Left lung (tissue), 10 donors: ENCODE data around the gene ARHGEF17. TPM values are rescaled to one million over a fixed set of nuclear protein-coding genes. Genes with fewer than 3 reads are reported as not detected.

Source experiments
- ATAC-seq: fragments of 200-7000 bp; cut with Tn5 transposase; one replicate; pipeline ENCODE4 v1.9.1; 2020; ENCODE audit warnings: moderate library complexity
- DNase-seq, 4 donors: peaks; one replicate each; pipeline ENCODE4 v3.0.0-alpha.2; 2013 to 2020
- H3K27ac ChIP-seq, 2 donors: fragments of 200-600 bp; sonication (generic) in 1 of 2; one replicate each; pipeline versions ENCODE4 v1.5.0 to v1.8.0; 2020 to 2021
- H3K27me3 ChIP-seq, 2 donors: fragments of 200-600 bp; sonication (generic) in 1 of 2; one replicate each; pipeline versions ENCODE4 v1.5.0 to v1.8.0; 2020 to 2021
- H3K36me3 ChIP-seq, 2 donors: fragments of 200-600 bp; sonication (generic) in 1 of 2; one replicate each; pipeline versions ENCODE4 v1.5.0 to v1.8.0; 2020 to 2021
- H3K4me1 ChIP-seq, 2 donors: fragments of 200-600 bp; one replicate each; pipeline ENCODE4 v1.8.0; 2021
- H3K4me3 ChIP-seq, 2 donors: fragments of 200-600 bp; sonication (generic) in 1 of 2; one replicate each; pipeline versions ENCODE4 v1.5.0 to v1.8.0; 2020 to 2021; ENCODE audit warnings: mild to moderate bottlenecking in 1 of 2
- H3K9me3 ChIP-seq, 2 donors: fragments of 200-600 bp; sonication (generic) in 1 of 2; one replicate each; pipeline versions ENCODE4 v1.5.0 to v1.8.0; 2020 to 2021
- CTCF ChIP-seq, 2 donors: fragments of 200-600 bp; sonication (generic) in 1 of 2; IDR thresholded peaks; one replicate each; pipeline versions ENCODE4 v1.5.0 to v1.8.0; 2021; ENCODE audit warnings: antibody characterized with exemption in 2 of 2
- intact Hi-C, 2 donors: fragments of 100-400 bp; cut with DNase I; formaldehyde crosslinking; loops; one replicate each; pipeline versions ENCODE4 v1.11.2 to v1.14.2; 2022
- polyA plus RNA-seq, 6 donors: library from polyadenylated mRNA; unstranded; fragments of 120-200 nt; gene quantifications; one replicate each; pipeline ENCODE4 v1.2.1, GENCODE V29; 2013; ENCODE audit not compliant: insufficient read length in 6 of 6
- total RNA-seq, 2 donors: library from RNA; stranded (reverse); fragmentation: NEBNext Ultra II Directional; extraction: Animal tissue kit (Norgen Biotek cat#: 25700); gene quantifications; one replicate each; pipeline ENCODE4 v1.2.1, GENCODE V29; 2021
- donor health status: DM: no; HTN: yes; CAD: no.
- donor health status: DM: no; HTN: no; CAD: no.

Gene ARHGEF17
- total and polyA plus RNA-seq, 8 donors: 56.3 to 95.8 (median 82.8) TPM

GRCh38 chr11:73403541-73403940 lies 95.5 kb downstream of the ARHGEF17 start:
- peaks cover 0 to 29% of the 10 kb centered on the region in 2 donors for H3K4me1 ChIP-seq
- no peak for ATAC-seq

GRCh38 chr11:73404048-73404447 lies 96.0 kb downstream of the ARHGEF17 start:
- Histone ChIP-seq H3K4me1 (peaks cover 0 to 29% of the 10 kb centered on the region in 2 donors), H3K27me3 (no peaks in the 10 kb centered on the region), H3K4me3 (no peak overlapping the region), H3K9me3 (no peaks in the 10 kb centered on the region), H3K27ac (no peak overlapping the region), H3K36me3 (peaks cover 0 to 62% of the 10 kb centered on the region in 2 donors)
- intact Hi-C loops: no loop called here
- DNase-seq (peak in 3 of 4 donors; percentile 46 to 75 (median 74)), ATAC-seq (peak; percentile 92)
- peak; percentile 57 to 58 for TF ChIP-seq CTCF (IDR thresholded peaks at IDR 0.05)

More at GRCh38 chr11:73403541-73403940, 95.5 kb downstream of the ARHGEF17 start:
- Histone ChIP-seq H3K27me3 (no peaks in the 10 kb centered on the region), H3K4me3 (no peak overlapping the region), H3K9me3 (no peaks in the 10 kb centered on the region), H3K27ac (no peak overlapping the region), H3K36me3 (peaks cover 0 to 62% of the 10 kb centered on the region in 2 donors)
- DNase-seq: no peak
- intact Hi-C loops: no loop called here
- no peak for TF ChIP-seq CTCF (IDR thresholded peaks at IDR 0.05)

- H3K27ac ChIP-seq: peak overlapping the region in 1 of 2 donors; percentile 19
- peaks cover 0 to 29% of the 10 kb centered on the region in 2 donors for H3K4me1 ChIP-seq
- ATAC-seq (no peak), DNase-seq (no peak)
- H3K4me3 ChIP-seq: no peak overlapping the region
- TF ChIP-seq CTCF (IDR thresholded peaks at IDR 0.05): no peak
- no peaks in the 10 kb centered on the region for H3K9me3 ChIP-seq
- no peaks in the 10 kb centered on the region for H3K27me3 ChIP-seq
- peaks cover 0 to 65% of the 10 kb centered on the region in 2 donors for H3K36me3 ChIP-seq
- intact Hi-C loops: no loop called here
Observed at GRCh38 chr11:73404506-73405145, 96.5 kb downstream of the ARHGEF17 start.

GRCh38 chr11:73405146-73405510 lies 97.1 kb downstream of the ARHGEF17 start:
- DNase-seq (no peak), ATAC-seq (no peak)
- intact Hi-C loops: no loop called here
- Histone ChIP-seq H3K9me3 (no peaks in the 10 kb centered on the region), H3K27me3 (no peaks in the 10 kb centered on the region), H3K4me1 (peaks cover 0 to 29% of the 10 kb centered on the region in 2 donors), H3K36me3 (peaks cover 0 to 68% of the 10 kb centered on the region in 2 donors), H3K27ac (peak overlapping the region in 1 of 2 donors; percentile 19), H3K4me3 (no peak overlapping the region)
- TF ChIP-seq CTCF (IDR thresholded peaks at IDR 0.05): no peak

GRCh38 chr11:73406131-73406530 lies 98.1 kb downstream of the ARHGEF17 start:
- no peak for TF ChIP-seq CTCF (IDR thresholded peaks at IDR 0.05)
- no peaks in the 10 kb centered on the region for H3K27me3 ChIP-seq
- intact Hi-C loops: no loop called here
- H3K36me3 ChIP-seq: peaks cover 0 to 77% of the 10 kb centered on the region in 2 donors
- no peak for ATAC-seq
- DNase-seq: no peak
- H3K4me1 ChIP-seq: peaks cover 0 to 29% of the 10 kb centered on the region in 2 donors
- H3K4me3 ChIP-seq: no peak overlapping the region
- H3K27ac ChIP-seq: no peak overlapping the region
- H3K9me3 ChIP-seq: no peaks in the 10 kb centered on the region
